GM06990 (cell line): ENCODE measurements around the gene POP5.

Experiments used
- DNase-seq: peaks from one replicate; pipeline ENCODE4 v3.0.0-alpha.2; 2011; ENCODE audit not compliant: insufficient read length; ENCODE audit errors: extremely low read depth
- H3K27me3 ChIP-seq: replicated peaks from 2 replicates; pipeline ENCODE4 v1.6.0; 2011; ENCODE audit warnings: low read length; ENCODE audit not compliant: control insufficient read depth, insufficient read depth
- H3K36me3 ChIP-seq: 2 replicates; pipeline ENCODE4 v1.5.1; 2011; ENCODE audit warnings: low read length; ENCODE audit not compliant: control insufficient read depth, insufficient read depth
- H3K4me3 ChIP-seq: replicated peaks from 2 replicates; pipeline ENCODE4 v1.5.1; 2011; ENCODE audit warnings: low read depth, mild to moderate bottlenecking, control low read depth, low read length
- CTCF ChIP-seq: IDR thresholded peaks from 2 replicates; pipeline ENCODE4 v1.5.1; 2011; ENCODE audit warnings: low read length, control low read depth, mild to moderate bottlenecking, inconsistent platforms; ENCODE audit not compliant: insufficient read depth, poor library complexity, severe bottlenecking

The POP5 gene

GRCh38 chr12:120590741-120591407, 9.7 kb upstream of the POP5 start:
- no peak for DNase-seq
- TF ChIP-seq CTCF: no peak
- Histone ChIP-seq H3K4me3 (no peak overlapping the region), H3K27me3 (no peaks in the 10 kb centered on the region), H3K36me3 (no peaks in the 10 kb centered on the region)

DNA sequence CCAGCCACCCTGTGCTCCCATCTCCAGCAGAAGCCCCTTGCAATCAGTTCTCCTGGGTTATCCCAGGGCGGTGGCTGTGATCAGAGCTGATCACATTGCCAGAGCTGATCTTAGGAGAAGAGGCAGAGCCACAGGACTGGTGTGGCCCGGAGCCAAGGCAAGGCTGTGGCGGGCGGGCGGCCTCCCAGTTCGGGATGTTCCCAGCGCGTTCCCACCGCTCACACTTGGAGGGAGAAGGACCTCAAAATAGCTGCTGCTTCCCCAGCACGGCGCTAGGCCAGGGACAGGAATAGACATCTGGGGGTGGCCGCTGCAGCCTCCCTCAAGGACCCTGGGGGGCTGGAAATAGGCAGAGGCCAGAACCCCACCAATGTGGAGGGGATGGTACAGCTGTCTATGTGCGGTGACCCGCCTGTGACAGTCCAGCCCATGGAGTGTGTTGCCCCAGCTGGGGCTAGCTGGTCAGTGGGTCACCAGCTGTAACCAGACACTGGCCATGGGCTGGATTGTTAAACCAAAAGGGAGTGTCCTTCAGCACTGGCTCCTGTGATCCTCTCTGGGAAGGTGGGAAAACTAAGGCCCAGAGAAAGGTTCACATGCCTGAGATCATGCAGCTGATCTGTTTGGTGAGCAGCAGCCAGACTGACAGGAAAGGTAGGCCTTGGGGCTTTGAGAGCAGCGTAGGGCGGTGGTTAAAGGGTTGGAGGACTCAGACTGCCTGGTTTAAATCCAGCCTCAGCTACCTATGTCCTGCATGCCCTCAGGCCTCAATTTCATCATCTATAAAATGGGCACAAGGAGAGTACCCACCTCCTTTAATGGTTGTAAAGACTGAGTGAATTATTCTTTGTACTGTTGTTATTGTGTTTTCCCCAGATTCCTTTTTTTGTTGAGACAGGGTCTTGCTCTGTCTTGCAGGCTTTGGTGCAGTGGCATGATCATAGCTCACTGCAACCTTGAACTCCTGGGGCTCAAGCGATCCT, 8.0 kb upstream of the POP5 start:
- H3K4me3 ChIP-seq: no peak overlapping the region
- no peak for TF ChIP-seq CTCF
- no peaks in the 10 kb centered on the region for H3K27me3 ChIP-seq
- no peaks in the 10 kb centered on the region for H3K36me3 ChIP-seq
- DNase-seq: no peak

GRCh38 chr12:120588371-120588770, 7.2 kb upstream of the POP5 start:
- Histone ChIP-seq H3K27me3 (no peaks in the 10 kb centered on the region), H3K4me3 (no peak overlapping the region), H3K36me3 (no peaks in the 10 kb centered on the region)
- no peak for TF ChIP-seq CTCF
- no peak for DNase-seq

DNA sequence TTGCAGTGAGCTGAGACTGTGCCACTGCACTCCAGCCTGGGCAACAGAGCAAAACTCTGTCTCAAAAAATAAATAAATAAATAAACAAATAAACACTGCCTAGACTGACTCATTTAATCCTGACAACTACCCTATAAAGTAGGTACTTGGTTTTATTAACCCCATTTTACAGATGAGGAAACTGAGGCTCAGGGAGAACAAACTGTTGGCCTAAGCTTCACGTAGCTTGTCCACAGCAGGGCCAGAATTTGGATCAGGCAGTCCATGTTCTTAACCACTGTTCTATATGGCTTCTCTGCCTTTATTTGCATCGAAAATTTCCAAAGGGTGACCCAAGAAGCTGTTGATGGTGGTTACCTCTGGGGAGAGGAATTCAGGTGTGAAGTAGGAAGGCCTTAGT, 5.7 kb upstream of the POP5 start:
- no peaks in the 10 kb centered on the region for H3K27me3 ChIP-seq
- DNase-seq: no peak
- H3K36me3 ChIP-seq: no peaks in the 10 kb centered on the region
- no peak overlapping the region for H3K4me3 ChIP-seq
- no peak for TF ChIP-seq CTCF

GRCh38 chr12:120586206-120586605, 5.0 kb upstream of the POP5 start:
- no peak for TF ChIP-seq CTCF
- Histone ChIP-seq H3K27me3 (no peaks in the 10 kb centered on the region), H3K36me3 (no peaks in the 10 kb centered on the region), H3K4me3 (no peak overlapping the region)
- no peak for DNase-seq
